Activated effector memory CD4-positive, alpha-beta T cell treated with Interleukin-2 at 50 U/mL for 16 hours (primary cell): Measurements from ENCODE around the gene DBR1.

Experiments
- DNase-seq: peaks from one replicate; pipeline ENCODE4 v3.0.0-alpha.2; 2020

The DBR1 gene

DNA sequence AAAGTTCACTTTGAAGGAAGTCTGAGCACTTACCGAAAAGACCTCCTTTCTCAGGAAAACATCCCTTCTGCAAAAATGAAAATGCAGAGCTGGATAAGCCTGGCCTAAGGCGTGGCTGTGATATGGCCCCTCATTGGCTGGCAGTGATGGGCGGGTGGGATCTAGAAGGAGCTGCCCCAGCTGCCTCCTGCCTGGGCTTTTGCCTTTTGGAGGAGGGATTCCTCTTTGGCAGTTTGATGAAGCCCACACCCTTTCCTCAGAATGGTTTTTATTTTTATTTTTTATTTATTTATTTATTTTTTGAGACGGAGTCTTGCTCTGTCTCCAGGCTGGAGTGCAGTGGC lies 55.3 kb downstream of the DBR1 start:
- DNase-seq, result no peak

GRCh38 chr3:138118612-138119422 lies 55.9 kb downstream of the DBR1 start:
- DNase-seq, result peak; percentile 28

DNA sequence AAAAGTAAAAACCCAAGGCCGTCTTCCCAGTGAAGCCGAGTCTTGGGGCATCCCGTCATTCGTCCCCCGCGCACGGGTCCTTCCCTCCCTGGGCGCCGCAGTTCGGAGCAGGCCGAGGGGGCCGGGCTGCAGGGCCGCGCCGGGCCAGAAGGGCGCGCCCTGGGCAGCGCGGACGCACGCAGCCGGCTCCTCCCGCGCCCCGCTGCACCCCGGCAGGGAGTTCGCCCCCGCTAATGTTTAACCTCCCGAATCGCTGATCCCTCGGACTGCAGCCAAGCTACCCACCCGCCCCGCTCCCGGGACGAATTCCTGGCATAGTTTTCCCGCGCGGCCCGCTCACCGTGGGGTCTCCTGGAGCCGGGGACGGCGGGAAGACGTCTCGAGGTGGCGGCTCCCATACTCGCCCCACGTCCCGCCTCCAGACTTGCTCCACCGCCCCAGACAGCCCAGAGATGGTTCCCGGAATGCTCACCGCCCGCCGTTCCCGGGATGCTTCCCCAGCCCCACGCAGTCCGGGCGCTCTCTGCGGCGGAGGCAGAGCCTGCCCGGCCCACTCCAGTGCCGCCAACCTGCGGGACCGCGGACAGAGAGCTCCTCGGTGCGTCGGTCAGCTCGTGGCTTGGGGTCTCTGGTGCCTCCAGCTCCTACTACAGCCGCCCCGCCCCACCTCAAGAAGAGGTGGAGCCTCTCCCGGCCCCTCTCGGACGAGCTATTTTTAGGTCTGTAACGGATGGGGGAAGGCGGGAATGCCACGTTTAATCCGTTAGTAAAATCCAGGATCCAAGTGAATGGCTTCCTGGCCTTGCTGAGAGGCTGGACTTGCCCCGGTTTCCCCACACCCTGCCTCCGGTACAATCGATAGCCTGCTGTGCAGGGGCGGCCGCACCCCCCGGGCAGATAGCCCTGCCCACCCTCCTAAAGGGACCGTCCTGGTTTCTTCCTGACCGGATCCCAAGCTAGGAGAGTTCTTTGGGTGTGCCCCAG lies 59.4 kb downstream of the DBR1 start, which contains the start of gene DZIP1L:
TSS of gene DZIP1L (minus strand) at position 621 of the 984 bp plus-strand sequence. CDS start 11,637 bp downstream, outside the sequence.
- DNase-seq, result no peak

DNA sequence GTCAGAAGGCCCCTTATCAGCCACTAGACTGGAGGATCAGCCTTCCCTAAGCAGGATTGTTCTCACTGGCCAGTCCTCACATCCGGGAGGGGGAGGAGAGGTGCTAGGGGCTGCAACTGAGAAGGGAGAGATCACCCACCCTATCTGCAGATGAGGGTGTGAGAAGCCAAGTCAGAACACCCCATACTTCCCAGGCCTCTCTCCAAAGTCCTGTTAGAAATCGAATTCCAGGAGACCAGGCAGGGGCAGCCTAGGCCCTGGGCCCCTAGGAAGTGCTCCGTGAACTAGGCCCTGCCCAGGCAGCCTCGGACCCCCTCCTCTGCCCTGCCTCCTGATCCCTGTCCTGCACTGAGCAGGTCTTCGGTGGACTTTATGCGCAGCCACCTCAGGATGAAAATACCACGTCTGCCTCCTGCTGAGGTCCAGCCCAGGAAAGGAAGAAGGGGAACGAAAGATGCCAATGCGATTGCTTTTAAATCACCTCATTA lies 60.2 kb downstream of the DBR1 start:
- DNase-seq, result no peak

DNA sequence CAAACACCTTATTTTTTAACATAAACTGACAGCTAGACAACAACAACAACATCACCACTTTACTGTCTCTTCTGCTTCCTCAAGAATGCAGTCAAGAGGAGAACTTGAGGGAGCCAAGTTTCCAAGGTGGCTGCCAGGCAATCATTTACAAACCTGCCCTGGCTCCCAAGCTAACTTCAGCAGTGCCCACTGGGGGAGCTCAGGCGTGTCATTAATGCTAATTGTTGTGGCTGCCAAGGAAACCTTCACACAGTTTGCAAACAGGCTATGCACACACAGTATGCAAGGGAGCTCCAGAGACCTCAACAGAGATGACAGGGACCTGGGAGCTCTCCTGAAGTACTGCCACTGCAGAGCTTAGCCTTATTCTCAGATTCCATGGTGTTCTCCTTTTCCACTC lies 61.4 kb downstream of the DBR1 start:
- no peak for DNase-seq

GRCh38 chr3:138112362-138112761 lies 62.4 kb downstream of the DBR1 start:
- no peak for DNase-seq
